ENCODE results near the gene KLRG1.
A peak's percentile ranks its signal among the peaks of the same experiment; 100 is the strongest.

KLRG1 gene

GRCh38 chr12:9040484-9041186 is 51.3 kb downstream of the KLRG1 start:
- no peak overlapping the region for H3K27ac ChIP-seq
- TF ChIP-seq, protein P1, sequence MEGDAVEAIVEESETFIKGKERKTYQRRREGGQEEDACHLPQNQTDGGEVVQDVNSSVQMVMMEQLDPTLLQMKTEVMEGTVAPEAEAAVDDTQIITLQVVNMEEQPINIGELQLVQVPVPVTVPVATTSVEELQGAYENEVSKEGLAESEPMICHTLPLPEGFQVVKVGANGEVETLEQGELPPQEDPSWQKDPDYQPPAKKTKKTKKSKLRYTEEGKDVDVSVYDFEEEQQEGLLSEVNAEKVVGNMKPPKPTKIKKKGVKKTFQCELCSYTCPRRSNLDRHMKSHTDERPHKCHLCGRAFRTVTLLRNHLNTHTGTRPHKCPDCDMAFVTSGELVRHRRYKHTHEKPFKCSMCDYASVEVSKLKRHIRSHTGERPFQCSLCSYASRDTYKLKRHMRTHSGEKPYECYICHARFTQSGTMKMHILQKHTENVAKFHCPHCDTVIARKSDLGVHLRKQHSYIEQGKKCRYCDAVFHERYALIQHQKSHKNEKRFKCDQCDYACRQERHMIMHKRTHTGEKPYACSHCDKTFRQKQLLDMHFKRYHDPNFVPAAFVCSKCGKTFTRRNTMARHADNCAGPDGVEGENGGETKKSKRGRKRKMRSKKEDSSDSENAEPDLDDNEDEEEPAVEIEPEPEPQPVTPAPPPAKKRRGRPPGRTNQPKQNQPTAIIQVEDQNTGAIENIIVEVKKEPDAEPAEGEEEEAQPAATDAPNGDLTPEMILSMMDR (IDR thresholded peaks at IDR 0.05) = no peak
- no peak for TF ChIP-seq ZFX (IDR thresholded peaks at IDR 0.05; ENCODE audit: borderline replicate concordance)

GRCh38 chr12:9041321-9041720 is 52.0 kb downstream of the KLRG1 start:
- no peak overlapping the region for H3K27ac ChIP-seq
- TF ChIP-seq ZFX (IDR thresholded peaks at IDR 0.05; ENCODE audit: borderline replicate concordance) = no peak
- TF ChIP-seq, protein P1 (IDR thresholded peaks at IDR 0.05) = no peak

GRCh38 chr12:9043766-9044165 is 54.4 kb downstream of the KLRG1 start:
- H3K27ac ChIP-seq = no peak overlapping the region
- no peak for TF ChIP-seq ZFX (IDR thresholded peaks at IDR 0.05; ENCODE audit: borderline replicate concordance)
- TF ChIP-seq, protein P1 (IDR thresholded peaks at IDR 0.05) = no peak

DNA sequence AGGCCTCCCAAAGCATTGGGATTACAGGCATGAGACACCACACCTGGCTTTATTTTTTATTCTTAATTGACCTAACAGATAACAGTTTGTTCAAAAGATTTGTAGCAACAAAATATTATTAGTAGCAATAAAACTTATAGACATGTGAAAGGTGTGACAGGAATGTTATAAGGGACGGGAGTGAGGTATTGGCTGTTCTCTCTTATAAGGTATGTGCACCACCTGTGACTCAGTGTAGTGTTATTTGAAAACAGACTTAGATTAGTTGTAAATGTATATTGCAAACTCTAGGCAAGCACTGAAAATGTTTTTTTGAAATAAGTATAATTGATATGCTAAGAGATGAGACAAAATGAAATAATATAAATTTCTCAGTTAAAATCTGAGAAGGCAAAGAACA is 57.8 kb downstream of the KLRG1 start:
- TF ChIP-seq, protein P1 (IDR thresholded peaks at IDR 0.05) = no peak
- TF ChIP-seq ZFX (IDR thresholded peaks at IDR 0.05; ENCODE audit: borderline replicate concordance) = no peak
- H3K27ac ChIP-seq = no peak overlapping the region

DNA sequence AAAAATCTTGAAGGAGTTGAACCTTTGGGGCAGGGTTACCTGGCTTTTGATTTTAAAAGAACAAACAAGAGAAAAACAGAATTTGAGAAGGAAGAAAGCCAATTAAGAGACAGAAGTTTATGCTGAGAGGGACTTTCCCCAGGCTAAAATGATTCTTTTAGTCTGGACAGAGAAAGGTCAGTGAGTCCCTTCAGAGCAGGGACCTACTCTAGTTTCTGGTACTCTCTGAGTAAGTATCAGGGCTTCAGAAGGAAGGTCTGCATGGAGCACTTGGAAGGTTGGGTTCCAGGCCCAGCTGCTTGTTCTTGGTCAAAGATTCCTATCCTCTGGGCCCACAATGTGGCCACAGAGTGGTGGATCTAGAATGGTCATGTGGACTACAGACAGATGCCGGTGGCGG is 59.6 kb downstream of the KLRG1 start:
- no peak for TF ChIP-seq ZFX (IDR thresholded peaks at IDR 0.05; ENCODE audit: borderline replicate concordance)
- TF ChIP-seq, protein P1 (IDR thresholded peaks at IDR 0.05) = no peak

DNA sequence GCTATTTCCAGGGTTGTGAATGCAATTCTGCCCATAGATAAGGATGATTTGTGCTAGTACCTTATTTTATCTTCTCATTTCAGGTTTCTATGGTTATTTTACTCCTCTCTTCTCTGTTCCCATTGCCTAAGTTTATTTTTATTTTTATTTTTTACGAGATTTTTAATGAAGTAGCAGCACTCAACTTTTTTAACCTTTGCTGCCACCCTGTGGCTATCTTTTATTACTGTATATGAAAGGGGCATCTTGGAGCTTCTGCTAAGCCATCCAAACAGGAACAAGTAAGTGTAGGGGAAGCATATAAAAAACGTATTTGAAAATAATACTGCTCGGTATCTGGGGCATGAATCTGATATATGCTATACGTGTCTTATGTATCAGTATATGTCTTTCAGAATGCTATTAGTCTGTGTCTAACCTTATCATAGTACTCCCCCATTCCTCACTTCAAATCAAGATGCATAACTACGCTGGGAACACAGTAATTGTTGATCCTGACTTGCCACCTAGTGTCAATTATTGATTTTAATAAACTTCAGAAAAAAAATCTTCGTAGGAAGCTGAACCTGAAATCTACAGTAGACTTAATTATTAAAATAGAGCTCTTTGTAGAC is 60.3 kb downstream of the KLRG1 start:
- H3K27ac ChIP-seq = no peak overlapping the region
- TF ChIP-seq, protein P1 (IDR thresholded peaks at IDR 0.05) = peak; percentile 89
- TF ChIP-seq ZFX (IDR thresholded peaks at IDR 0.05; ENCODE audit: borderline replicate concordance) = no peak

More for the DNA sequence above, 59.6 kb downstream of the KLRG1 start:
- no peak overlapping the region for H3K27ac ChIP-seq

DNA sequence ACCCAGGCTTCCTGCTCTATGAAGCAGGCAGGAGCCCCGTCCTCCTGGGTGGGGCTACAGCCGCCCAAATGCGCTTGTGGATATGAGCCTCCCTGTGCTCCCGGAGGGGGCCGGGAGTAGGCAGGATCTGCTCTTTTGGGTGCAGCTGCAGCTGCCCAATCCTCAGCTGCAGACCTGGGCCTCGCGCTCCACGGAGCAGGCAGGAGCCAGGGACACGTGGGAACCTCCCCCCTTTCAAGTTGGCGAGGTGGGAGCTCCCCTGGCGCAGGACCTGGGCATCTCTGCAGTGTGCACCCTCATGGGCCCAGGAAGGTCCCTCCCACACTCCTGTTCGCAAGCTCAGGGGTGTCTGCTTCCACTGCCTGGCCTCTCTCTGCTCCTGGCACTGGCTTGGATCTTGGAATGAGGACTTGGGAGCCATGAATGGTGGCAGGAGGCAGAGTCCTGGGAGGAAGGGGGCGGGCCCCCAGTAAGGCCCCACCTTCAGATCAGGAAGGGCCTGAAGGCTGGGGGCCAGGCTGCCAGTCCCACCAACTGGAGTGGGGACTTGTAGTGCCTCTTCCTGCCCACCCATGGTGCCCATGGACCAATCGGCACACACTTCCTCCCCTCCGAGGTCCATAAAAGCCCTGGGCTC is 61.3 kb downstream of the KLRG1 start:
- H3K27ac ChIP-seq = no peak overlapping the region
- TF ChIP-seq ZFX (IDR thresholded peaks at IDR 0.05; ENCODE audit: borderline replicate concordance) = no peak
- TF ChIP-seq, protein P1 (IDR thresholded peaks at IDR 0.05) = no peak
